Activated CD8-positive, alpha-beta memory T cell treated with anti-CD3 and anti-CD28 coated beads for 1 hour (primary cell): ENCODE data around the gene GK2.

Experiments
- DNase-seq, 2 donors: peaks; one replicate each; pipeline ENCODE4 v3.0.0-alpha.2; 2020; ENCODE audit warnings: low read depth in 1 of 2; ENCODE audit errors: extremely low read depth in 1 of 2

Gene GK2

GRCh38 chr4:79408063-79408462 lies at the start of gene GK2:
TSS of gene GK2 (minus strand) at chr4:79408228. CDS start at chr4:79408200, 28 bp downstream.
- DNase-seq, result no peak

GRCh38 chr4:79455216-79455615 lies 47.2 kb upstream of the GK2 start:
- no peak for DNase-seq

GRCh38 chr4:79454656-79455055 lies 46.6 kb upstream of the GK2 start:
- DNase-seq, result no peak

- DNase-seq, result no peak
Measured at GRCh38 chr4:79450053-79450452, 42.0 kb upstream of the GK2 start.

- no peak for DNase-seq
Measured at GRCh38 chr4:79446145-79446544, 38.1 kb upstream of the GK2 start.

GRCh38 chr4:79445371-79445781 lies 37.3 kb upstream of the GK2 start:
- no peak for DNase-seq

- DNase-seq, result no peak
Measured at GRCh38 chr4:79442422-79442821, 34.4 kb upstream of the GK2 start.

GRCh38 chr4:79439489-79439888 lies 31.5 kb upstream of the GK2 start:
- DNase-seq, result no peak

GRCh38 chr4:79431839-79432238 lies 23.8 kb upstream of the GK2 start:
- no peak for DNase-seq

GRCh38 chr4:79429113-79429903 lies 21.3 kb upstream of the GK2 start:
- DNase-seq, result no peak

- no peak for DNase-seq
Measured at GRCh38 chr4:79426989-79427388, 19.0 kb upstream of the GK2 start.

GRCh38 chr4:79425586-79425985 lies 17.6 kb upstream of the GK2 start:
- no peak for DNase-seq

GRCh38 chr4:79421483-79421882 lies 13.5 kb upstream of the GK2 start:
- no peak for DNase-seq

GRCh38 chr4:79413886-79414285 lies 5.9 kb upstream of the GK2 start:
- DNase-seq, result no peak

- no peak for DNase-seq
Measured at GRCh38 chr4:79413032-79413885, 5.2 kb upstream of the GK2 start.

- no peak for DNase-seq
Measured at GRCh38 chr4:79404666-79405065, 3.4 kb downstream of the GK2 start.

GRCh38 chr4:79403356-79403755 lies 4.7 kb downstream of the GK2 start:
- no peak for DNase-seq

GRCh38 chr4:79402332-79402851 lies 5.6 kb downstream of the GK2 start:
- DNase-seq, result no peak

- no peak for DNase-seq
Measured at GRCh38 chr4:79399076-79399475, 9.0 kb downstream of the GK2 start.

GRCh38 chr4:79397951-79398350 lies 10.1 kb downstream of the GK2 start:
- DNase-seq, result no peak

GRCh38 chr4:79396794-79397193 lies 11.2 kb downstream of the GK2 start:
- DNase-seq, result no peak

- DNase-seq, result no peak
Measured at GRCh38 chr4:79395841-79396240, 12.2 kb downstream of the GK2 start.
